K562 (cell line): ENCODE data around the gene PTPN14.

Source experiments
- CBX2 ChIP-seq: fragments of 200-600 bp; sonication (generic); IDR thresholded peaks from one replicate; pipeline ENCODE4 v1.6.1; 2012; ENCODE audit warnings: mild to moderate bottlenecking, low read length, inconsistent platforms; ENCODE audit not compliant: insufficient read depth, poor library complexity, severe bottlenecking
- CHD2 ChIP-seq: IDR thresholded peaks from 2 replicates; pipeline ENCODE4 v1.6.1; 2011; ENCODE audit warnings: low read depth, low read length
- RAD51 ChIP-seq: fragments of 450-650 bp; IDR thresholded peaks from 2 replicates; pipeline ENCODE4 v1.7.1; 2016; ENCODE audit warnings: low read depth, mild to moderate bottlenecking, borderline replicate concordance
- SAFB ChIP-seq: fragments of 200-400 bp; formaldehyde crosslinking; IDR thresholded peaks from 2 replicates; pipeline ENCODE4 v1.6.1; 2017; ENCODE audit warnings: low read depth, low read length, borderline replicate concordance
- TBP ChIP-seq: optimal IDR thresholded peaks from 2 replicates; pipeline ENCODE3; 2011; ENCODE audit warnings: low read depth, low read length, improper control_type of control experiment
- TEAD4 ChIP-seq, 2 experiments: sonication (generic) in 1 of 2; formaldehyde crosslinking in 1 of 2; IDR thresholded peaks; 2 replicates each; pipeline versions ENCODE4 v1.6.1 to v1.8.0; 2012 to 2022; ENCODE audit warnings: borderline replicate concordance in 1 of 2, inconsistent platforms in 1 of 2, low read length in 1 of 2, mild to moderate bottlenecking in 1 of 2, missing genetic modification reagents in 1 of 2

DNA sequence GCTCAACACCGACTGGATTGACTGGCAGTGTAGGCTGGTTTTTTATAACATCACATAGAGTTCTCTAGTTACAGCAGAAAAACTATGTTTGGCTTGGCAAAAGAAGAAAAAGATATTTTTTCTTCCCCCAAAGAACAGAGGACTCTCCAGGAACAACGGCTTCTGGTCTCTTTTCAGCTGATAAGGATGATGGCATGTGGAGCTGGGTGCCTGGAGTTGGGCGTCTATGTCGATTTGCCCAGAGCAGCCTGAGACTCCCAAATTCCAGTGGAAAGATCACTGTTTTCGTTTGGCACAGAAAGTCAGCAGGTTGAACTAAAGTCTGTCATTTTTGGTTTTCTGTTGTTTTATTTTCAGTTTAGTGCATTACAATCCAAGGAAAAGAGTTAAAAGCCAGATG lies 179.3 kb downstream of the PTPN14 start:
- TF ChIP-seq RAD51 = no peak
- no peak for TF ChIP-seq CBX2
- no peak for TF ChIP-seq TEAD4 (IDR thresholded peaks at IDR 0.05; ENCODE audit: low read length)
- TF ChIP-seq TEAD4 (CRISPR knock-in tag; IDR thresholded peaks at IDR 0.05; ENCODE audit: borderline replicate concordance) = no peak
- TF ChIP-seq TBP = no peak
- no peak for TF ChIP-seq SAFB
- no peak for TF ChIP-seq CHD2
